Spleen (tissue), 7 donors: ENCODE data around the gene TRIM73.
"Not testable (repeated sequence)": the region's sequence is repeated elsewhere in the genome, so short reads cannot be mapped to it uniquely, and the experiment has no call there.

ENCODE experiments used
- POLR2A ChIP-seq, 3 donors: fragments of 450-650 bp; IDR thresholded peaks; one replicate each; pipeline ENCODE4 v1.5.1; 2017; ENCODE audit warnings: antibody characterized with exemption in 3 of 3, mild to moderate bottlenecking in 1 of 3
- POLR2AphosphoS5 ChIP-seq, 3 donors: sonication (generic); formaldehyde crosslinking; IDR thresholded peaks; one replicate each; pipeline ENCODE4 v1.5.1; 2017; ENCODE audit warnings: antibody characterized with exemption in 3 of 3
- TF ChIP-seq, protein P1 (sequence below), 11 experiments: fragments of 200-600 bp in 7 of 11; fragments of 450-650 bp in 4 of 11; sonication (generic) in 4 of 11; IDR thresholded peaks in 8 of 11; conservative IDR thresholded peaks in 3 of 11; 1 replicate in 7 of 11; 2 replicates in 4 of 11; pipeline versions ENCODE4 v1.4.0 to v1.8.0; 2016 to 2021; ENCODE audit warnings: antibody characterized with exemption in 11 of 11, inconsistent platforms in 4 of 11, mild to moderate bottlenecking in 1 of 11
- donor health status: DM: no; HTN: no; CAD: no; lungs with moderate emphysema.
- donor health status: DM: no; HTN: no; CAD: no.
- donor health status: DM: no; HTN: no; CAD: no.

- TF ChIP-seq, protein P1, sequence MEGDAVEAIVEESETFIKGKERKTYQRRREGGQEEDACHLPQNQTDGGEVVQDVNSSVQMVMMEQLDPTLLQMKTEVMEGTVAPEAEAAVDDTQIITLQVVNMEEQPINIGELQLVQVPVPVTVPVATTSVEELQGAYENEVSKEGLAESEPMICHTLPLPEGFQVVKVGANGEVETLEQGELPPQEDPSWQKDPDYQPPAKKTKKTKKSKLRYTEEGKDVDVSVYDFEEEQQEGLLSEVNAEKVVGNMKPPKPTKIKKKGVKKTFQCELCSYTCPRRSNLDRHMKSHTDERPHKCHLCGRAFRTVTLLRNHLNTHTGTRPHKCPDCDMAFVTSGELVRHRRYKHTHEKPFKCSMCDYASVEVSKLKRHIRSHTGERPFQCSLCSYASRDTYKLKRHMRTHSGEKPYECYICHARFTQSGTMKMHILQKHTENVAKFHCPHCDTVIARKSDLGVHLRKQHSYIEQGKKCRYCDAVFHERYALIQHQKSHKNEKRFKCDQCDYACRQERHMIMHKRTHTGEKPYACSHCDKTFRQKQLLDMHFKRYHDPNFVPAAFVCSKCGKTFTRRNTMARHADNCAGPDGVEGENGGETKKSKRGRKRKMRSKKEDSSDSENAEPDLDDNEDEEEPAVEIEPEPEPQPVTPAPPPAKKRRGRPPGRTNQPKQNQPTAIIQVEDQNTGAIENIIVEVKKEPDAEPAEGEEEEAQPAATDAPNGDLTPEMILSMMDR (IDR thresholded peaks at IDR 0.05 in 8 of 11, conservative IDR thresholded peaks at IDR 0.05 in 3 of 11): not testable (repeated sequence)
- TF ChIP-seq POLR2AphosphoS5, POLR2A (IDR thresholded peaks at IDR 0.05): not testable (repeated sequence)
These were observed 21.4 kb downstream of the TRIM73 start for GRCh38 chr7:75416787-75417186.
